HepG2 (cell line): ENCODE measurements around the gene LIMA1. TPM values are rescaled to one million over a fixed set of nuclear protein-coding genes. Genes with fewer than 3 reads are reported as not detected.

Experiments used
- DNMT3B ChIP-seq: conservative IDR thresholded peaks from 2 replicates; pipeline ENCODE4 v1.6.1; 2016; ENCODE audit warnings: missing biosample characterization, control low read depth
- GZF1 ChIP-seq: sonication (generic); formaldehyde crosslinking; IDR thresholded peaks from 2 replicates; pipeline ENCODE4 v1.5.1; 2020; ENCODE audit warnings: mild to moderate bottlenecking, missing genetic modification reagents
- HMGA1 ChIP-seq: sonication (generic); formaldehyde crosslinking; conservative IDR thresholded peaks from 2 replicates; pipeline ENCODE4 v1.4.0; 2020; ENCODE audit warnings: missing genetic modification reagents
- HNF4G ChIP-seq, 2 experiments: sonication (generic) in 1 of 2; formaldehyde crosslinking in 1 of 2; IDR thresholded peaks; 2 replicates each; pipeline versions ENCODE4 v1.4.0 to v1.6.1; 2011 to 2020; ENCODE audit warnings: borderline replicate concordance in 2 of 2, low read depth in 2 of 2, mild to moderate bottlenecking in 2 of 2, low read length in 1 of 2, missing genetic modification reagents in 1 of 2, moderate library complexity in 1 of 2
- PRMT3 ChIP-seq: sonication (generic); formaldehyde crosslinking; IDR thresholded peaks from 2 replicates; pipeline ENCODE4 v1.8.1; 2022; ENCODE audit warnings: low read depth, mild to moderate bottlenecking, moderate library complexity, missing genetic modification reagents, borderline replicate concordance
- RXRB ChIP-seq: IDR thresholded peaks from 2 replicates; pipeline ENCODE4 v1.6.1; 2016; ENCODE audit warnings: borderline replicate concordance, missing genetic modification reagents, missing compliant biosample characterization
- SALL2 ChIP-seq: sonication (generic); formaldehyde crosslinking; IDR thresholded peaks from 2 replicates; pipeline ENCODE4 v1.8.1; 2023; ENCODE audit warnings: mild to moderate bottlenecking, missing genetic modification reagents, inconsistent platforms
- SIX1 ChIP-seq: sonication (generic); formaldehyde crosslinking; IDR thresholded peaks from 2 replicates; pipeline ENCODE4 v1.4.0; 2020; ENCODE audit warnings: missing genetic modification reagents, borderline replicate concordance
- ZHX2 ChIP-seq, 2 experiments: sonication (generic) in 1 of 2; formaldehyde crosslinking in 1 of 2; IDR thresholded peaks; 2 replicates each; pipeline versions ENCODE4 v1.6.1 to v1.9.0; 2014 to 2022; ENCODE audit warnings: antibody characterized with exemption in 1 of 2, borderline replicate concordance in 1 of 2, inconsistent platforms in 1 of 2, low read depth in 1 of 2, missing genetic modification reagents in 1 of 2
- ZNF143 ChIP-seq: sonication (generic); formaldehyde crosslinking; IDR thresholded peaks from 2 replicates; pipeline ENCODE4 v1.4.0; 2020; ENCODE audit warnings: missing genetic modification reagents
- ZNF234 ChIP-seq: sonication (generic); formaldehyde crosslinking; conservative IDR thresholded peaks from 2 replicates; pipeline ENCODE4 v1.5.1; 2020; ENCODE audit warnings: mild to moderate bottlenecking, missing genetic modification reagents
- ZNF333 ChIP-seq: sonication (generic); formaldehyde crosslinking; IDR thresholded peaks from 2 replicates; pipeline ENCODE4 v1.4.0; 2020; ENCODE audit warnings: mild to moderate bottlenecking, missing genetic modification reagents, borderline replicate concordance
- ZNF841 ChIP-seq: sonication (generic); formaldehyde crosslinking; IDR thresholded peaks from 2 replicates; pipeline ENCODE4 v1.8.1; 2023; ENCODE audit warnings: missing genetic modification reagents, borderline replicate concordance
- polyA plus RNA-seq, 8 experiments: library from polyadenylated mRNA; depleted of rRNA in 3 of 8; stranded (reverse) in 7 of 8; unstranded in 1 of 8; fragments of >200 nt; fragmentation: Illumina TruSeq in 4 of 8; extraction: Trizol in 4 of 8; gene quantifications; 2 replicates each; pipeline versions ENCODE4 v1.2.1 to v1.2.3, GENCODE V29; 2011 to 2016; ENCODE audit warnings: low read depth in 4 of 8, missing spikeins in 1 of 8, mixed read lengths in 1 of 8; ENCODE audit not compliant: insufficient read depth in 1 of 8
- total RNA-seq, 5 experiments: library from RNA; depleted of rRNA; stranded (reverse); fragments of >200 nt; fragmentation: Illumina TruSeq; extraction: Trizol; gene quantifications; 2 replicates each; pipeline ENCODE4 v1.2.3, GENCODE V29; 2016; ENCODE audit warnings: low read depth in 1 of 5
- TF ChIP-seq, protein P1 (sequence below): sonication (generic); formaldehyde crosslinking; IDR thresholded peaks from 2 replicates; pipeline ENCODE4 v1.4.0; 2020; ENCODE audit warnings: mild to moderate bottlenecking, missing genetic modification reagents

The LIMA1 gene
- total and polyA plus RNA-seq, 2 of the 13 experiments (the other 11 are each of a cell fraction or from before 2014, with no cell fraction given), result 13.0 to 19.8 TPM

GRCh38 chr12:50283229-50283923 is at the start of gene LIMA1 (continued):
- TF ChIP-seq ZHX2 (IDR thresholded peaks at IDR 0.05; ENCODE audit: low read depth) (no peak), ZHX2 (CRISPR knock-in tag; IDR thresholded peaks at IDR 0.05; ENCODE audit: borderline replicate concordance) (no peak), SALL2 (peak; percentile 56; the same call in 1 of the 2 replicates), HNF4G (IDR thresholded peaks at IDR 0.05; ENCODE audit: borderline replicate concordance, low read depth, low read length) (no peak), HNF4G (CRISPR knock-in tag; IDR thresholded peaks at IDR 0.05; ENCODE audit: borderline replicate concordance, low read depth) (0 out of 2 replicates have a peak, but pooled peaks have one; percentile 4), GZF1 (CRISPR knock-in tag) (0 out of 2 replicates have a peak, but pooled peaks have one; percentile 70), HMGA1 (CRISPR knock-in tag) (no peak), DNMT3B (no peak), ZNF841 (CRISPR knock-in tag) (no peak), ZNF234 (CRISPR knock-in tag) (no peak), PRMT3 (CRISPR knock-in tag) (no peak), ZNF143 (CRISPR knock-in tag) (peak; percentile 49; the same call in 1 of the 2 replicates), RXRB (CRISPR knock-in tag) (no peak; the same call in none of the 2 replicates), SIX1 (CRISPR knock-in tag) (no peak), ZNF333 (CRISPR knock-in tag) (0 out of 2 replicates have a peak, but pooled peaks have one; percentile 84)
- TF ChIP-seq, protein P1, sequence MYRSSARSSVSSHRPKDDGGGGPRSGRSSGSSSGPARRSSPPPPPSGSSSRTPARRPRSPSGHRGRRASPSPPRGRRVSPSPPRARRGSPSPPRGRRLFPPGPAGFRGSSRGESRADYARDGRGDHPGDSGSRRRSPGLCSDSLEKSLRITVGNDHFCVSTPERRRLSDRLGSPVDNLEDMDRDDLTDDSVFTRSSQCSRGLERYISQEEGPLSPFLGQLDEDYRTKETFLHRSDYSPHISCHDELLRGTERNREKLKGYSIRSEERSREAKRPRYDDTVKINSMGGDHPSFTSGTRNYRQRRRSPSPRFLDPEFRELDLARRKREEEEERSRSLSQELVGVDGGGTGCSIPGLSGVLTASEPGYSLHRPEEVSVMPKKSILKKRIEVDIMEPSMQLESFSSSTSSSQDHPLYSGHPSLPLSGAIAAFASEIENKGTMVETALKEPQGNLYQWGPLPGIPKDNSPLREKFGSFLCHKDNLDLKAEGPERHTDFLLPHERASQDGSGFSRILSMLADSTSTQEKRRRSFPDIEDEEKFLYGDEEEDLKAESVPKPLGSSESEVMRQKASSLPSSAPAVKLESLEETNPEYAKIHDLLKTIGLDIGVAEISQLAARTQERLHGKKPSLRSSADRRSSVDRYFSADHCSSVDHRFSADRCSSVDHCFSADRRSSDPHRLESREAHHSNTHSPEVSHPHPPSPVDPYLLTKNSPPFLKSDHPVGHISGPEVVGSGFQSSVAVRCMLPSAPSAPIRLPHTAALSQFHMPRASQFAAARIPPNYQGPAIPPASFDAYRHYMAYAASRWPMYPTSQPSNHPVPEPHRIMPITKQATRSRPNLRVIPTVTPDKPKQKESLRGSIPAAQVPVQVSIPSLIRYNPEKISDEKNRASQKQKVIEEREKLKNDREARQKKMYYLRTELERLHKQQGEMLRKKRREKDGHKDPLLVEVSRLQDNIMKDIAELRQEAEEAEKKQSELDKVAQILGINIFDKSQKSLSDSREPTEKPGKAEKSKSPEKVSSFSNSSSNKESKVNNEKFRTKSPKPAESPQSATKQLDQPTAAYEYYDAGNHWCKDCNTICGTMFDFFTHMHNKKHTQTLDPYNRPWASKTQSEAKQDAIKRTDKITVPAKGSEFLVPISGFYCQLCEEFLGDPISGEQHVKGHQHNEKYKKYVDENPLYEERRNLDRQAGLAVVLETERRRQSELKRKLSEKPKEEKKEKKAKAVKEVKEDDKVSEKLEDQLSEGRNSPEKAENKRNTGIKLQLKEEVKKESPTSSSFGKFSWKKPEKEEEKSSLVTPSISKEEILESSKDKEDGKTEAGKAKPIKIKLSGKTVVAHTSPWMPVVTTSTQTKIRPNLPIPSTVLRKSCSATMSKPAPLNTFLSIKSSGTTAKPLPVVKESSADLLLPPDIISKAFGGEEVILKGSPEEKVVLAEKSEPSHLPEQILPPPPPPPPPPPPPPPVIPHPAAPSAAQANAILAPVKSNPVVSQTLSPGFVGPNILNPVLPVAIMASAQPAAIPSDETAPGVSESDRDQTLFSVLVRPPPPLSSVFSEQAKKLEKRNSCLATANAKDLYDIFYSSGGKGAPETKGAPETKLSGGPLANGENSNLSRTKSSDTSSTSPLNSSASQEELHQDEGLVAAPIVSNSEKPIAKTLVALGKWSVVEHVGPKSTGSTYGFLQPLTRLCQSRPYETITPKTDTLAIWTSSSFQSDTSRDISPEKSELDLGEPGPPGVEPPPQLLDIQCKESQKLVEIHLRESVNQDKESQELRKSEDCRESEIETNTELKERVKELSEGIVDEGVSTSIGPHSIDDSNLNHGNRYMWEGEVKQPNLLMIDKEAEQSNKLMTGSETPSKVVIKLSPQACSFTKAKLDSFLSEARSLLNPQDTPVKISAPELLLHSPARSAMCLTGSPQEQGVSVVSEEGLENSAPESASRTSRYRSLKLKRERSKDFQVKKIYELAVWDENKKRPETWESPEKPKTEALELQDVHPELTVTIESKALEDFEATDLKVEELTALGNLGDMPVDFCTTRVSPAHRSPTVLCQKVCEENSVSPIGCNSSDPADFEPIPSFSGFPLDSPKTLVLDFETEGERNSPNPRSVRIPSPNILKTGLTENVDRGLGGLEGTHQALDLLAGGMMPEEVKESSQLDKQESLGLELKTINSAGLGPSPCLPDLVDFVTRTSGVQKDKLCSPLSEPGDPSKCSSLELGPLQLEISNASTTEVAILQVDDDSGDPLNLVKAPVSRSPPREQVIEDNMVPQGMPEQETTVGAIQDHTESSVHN (CRISPR knock-in tag), result no peak
